ELF-1 (cell line): ENCODE data around the gene OSBPL3.

Experiments
- DNase-seq: peaks from one replicate; pipeline ENCODE4 v3.0.0-alpha.2; 2016; ENCODE audit warnings: low read depth, low spot score

Gene OSBPL3

DNA sequence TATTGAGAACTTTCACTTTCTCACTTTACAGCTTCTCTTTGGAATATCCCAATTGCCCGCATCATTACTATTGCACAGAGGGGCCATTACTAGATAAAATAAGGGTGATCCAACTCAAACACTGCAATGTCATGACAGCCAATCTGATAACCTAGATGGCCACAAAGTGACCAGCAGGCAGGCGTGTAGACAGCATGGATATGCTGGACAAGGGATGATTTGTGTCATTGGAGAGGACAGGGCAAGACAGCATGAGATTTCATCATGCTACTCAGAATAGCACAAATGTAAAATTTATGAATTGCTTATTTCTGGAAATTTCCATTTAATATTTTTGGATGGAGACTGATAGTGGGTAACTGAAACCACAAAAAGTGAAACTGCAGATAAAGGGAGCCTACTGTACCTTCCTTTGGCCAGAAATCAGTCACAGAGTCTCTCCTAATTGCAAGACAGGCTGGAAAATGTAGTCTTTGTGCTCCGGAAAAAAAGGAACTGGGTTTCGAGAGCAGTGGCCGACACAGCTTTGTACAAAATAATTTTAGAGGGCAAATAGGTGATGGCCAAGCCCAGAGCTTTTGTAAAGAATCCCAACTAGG is 216.6 kb downstream of the OSBPL3 start:
- DNase-seq = no peak

DNA sequence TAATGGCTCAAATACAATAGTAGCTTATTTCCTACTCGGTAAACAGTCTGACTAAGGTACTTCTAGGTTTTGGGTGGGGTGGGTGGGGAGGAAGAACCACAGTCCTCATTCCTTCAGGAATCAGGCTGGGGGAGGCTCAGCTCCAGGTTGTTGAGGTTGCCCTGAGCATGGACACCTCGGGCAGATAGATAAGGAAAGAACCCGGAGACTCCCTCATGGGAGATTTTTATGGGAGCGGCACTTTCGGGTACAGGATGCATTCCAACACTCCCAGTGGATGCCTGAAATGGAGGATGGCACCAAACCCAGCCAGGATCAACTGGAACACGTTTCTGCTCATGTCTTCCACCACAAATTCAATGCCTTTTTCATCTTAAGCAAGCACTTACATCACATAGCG is 217.2 kb downstream of the OSBPL3 start:
- no peak for DNase-seq

DNA sequence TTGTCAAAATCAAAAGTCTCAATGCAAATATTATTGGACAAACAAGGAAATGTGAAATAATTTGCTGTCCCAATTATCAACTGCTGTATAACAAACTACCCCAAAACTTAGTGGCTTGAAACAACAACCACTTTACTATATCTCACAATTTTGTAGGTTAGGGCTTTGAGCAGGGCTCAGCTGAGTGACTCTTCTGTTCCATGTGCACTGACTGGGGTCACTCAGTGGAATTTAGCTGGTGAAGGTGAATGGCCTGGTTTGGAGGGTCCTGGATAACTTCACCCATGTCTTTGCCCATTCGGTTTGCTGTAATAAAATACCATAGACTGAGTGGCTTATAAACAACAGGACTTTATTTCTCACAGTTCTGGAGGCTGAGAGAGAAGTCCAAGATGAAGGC is 219.0 kb downstream of the OSBPL3 start:
- DNase-seq = no peak

DNA sequence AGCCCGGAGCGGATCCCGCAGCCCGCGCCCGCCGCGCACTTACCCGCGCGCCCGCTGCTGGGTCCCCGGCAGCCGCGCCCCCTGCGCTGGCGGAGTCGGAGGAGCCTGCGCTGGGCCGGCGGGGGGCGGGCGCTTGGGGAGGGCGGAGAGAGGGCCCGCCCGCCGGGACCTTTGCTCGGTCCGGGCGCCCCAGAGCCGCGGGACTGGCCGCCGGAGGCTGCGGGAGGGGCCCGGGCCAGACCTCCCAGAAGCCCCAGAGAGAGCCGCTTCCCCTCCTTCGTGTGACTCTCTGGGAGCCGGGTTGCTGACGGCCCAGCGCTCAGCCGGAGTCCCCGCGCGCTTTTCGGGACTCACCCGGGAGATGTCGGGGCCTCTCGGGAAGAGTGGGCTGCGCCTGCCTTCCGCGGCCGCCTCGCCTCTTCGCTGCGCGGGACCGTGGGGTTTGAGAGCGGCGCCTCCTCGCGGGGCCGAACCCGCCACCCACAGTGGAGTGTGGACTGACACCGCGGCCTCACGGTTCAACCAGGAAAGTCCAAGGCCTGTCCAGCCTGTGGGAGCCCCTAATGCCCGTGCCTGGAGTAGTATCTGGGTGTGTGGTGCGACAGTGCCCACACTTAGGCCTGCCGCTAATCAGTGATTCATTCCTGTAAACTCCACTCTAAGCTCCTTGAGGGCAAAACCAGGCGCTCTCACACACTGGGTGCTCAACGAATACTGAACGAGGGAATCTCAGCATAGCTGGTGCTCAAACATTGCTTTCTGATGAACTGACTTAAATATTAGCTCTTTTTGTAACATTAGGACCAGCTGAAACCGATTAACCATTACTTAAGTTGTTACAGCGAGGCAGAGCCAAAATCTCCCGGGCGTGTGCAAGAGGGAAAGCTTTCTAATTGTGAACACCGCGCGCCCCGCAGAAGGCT is 222.4 kb downstream of the OSBPL3 start, which contains the start of gene GSDME:
Gene GSDME, minus strand, starts transcription at position 112 of the 923 bp plus-strand sequence. CDS start 7,690 bp downstream, outside the sequence.
- DNase-seq = peak; percentile 63

DNA sequence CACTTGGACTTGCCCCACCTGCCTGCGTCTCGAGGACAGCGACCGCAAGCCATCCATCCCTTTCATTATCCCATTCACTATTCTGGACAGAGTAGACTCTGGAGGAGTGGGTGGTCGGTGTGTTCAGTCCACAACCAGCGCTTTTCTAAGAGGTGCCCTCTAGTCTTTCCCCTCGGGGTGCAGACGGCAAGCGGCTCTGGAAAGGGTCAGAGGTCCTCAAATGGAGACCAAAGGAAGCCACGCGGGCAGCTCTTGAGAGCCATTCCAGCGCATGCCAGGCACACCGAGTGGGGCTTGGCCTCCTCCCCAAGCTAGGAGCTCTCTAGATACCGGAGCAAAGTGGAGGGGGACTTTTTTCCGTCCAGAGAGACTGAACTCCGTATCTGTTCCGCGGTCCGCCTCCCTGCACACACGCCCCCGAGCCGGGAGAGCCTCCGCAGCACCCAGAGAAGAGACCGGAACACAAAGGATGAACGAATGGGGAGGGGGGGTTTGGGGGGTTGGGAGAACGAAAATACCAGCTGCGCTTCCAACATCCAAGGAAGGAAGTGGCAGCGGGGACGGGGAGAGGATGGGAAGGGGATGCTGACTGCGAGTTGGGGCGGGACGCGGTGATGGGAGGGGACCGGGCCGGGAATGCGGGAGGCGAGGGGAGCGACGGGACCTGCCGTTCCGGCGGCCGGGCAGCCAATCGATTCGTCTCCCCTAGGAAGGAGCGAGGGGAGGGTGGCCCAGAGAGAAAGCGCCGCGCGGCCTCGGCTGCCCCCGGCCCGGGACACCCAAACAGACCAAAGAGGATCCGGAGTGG is 223.2 kb downstream of the OSBPL3 start:
- peak; percentile 59 for DNase-seq

DNA sequence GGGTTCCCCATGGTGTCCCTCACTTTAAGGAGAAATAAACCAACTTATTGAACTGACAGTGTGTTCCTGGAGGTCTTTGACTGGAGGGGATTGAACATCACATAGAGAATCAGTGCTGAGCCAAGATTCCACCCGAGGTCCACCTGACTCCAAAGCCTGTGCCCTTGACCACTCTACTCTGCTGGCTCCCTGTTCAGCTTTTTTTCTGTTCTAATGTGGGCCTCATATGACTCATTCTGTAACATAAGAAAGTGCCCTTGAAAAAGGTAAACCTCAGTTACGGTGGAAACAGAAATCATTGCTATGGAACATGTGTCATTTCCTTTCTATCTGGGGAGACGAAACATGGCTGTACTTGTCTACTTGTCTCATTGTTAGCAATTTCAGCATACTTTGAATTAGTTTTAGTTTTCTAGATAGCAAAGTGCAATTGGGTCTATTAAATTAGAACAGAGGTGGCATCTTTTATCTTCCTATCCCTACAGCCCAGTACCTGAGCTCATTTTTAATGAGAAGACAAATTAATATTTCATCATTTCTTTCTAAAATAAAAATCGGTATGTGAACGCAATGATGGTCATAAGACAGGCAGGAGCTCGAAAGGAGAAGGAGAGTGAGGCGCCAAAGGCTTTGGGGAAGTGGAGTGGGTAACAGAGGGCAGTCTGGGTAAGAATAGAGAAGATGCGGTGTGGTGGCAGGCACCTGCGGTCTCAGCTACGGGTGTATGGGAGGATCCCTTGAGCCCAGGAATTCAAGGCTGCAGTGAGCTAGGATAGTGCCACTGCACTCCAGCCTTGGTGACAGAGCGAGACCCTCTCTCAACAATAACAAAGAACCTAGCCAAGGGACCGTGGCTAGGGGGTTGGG is 224.2 kb downstream of the OSBPL3 start:
- no peak for DNase-seq

DNA sequence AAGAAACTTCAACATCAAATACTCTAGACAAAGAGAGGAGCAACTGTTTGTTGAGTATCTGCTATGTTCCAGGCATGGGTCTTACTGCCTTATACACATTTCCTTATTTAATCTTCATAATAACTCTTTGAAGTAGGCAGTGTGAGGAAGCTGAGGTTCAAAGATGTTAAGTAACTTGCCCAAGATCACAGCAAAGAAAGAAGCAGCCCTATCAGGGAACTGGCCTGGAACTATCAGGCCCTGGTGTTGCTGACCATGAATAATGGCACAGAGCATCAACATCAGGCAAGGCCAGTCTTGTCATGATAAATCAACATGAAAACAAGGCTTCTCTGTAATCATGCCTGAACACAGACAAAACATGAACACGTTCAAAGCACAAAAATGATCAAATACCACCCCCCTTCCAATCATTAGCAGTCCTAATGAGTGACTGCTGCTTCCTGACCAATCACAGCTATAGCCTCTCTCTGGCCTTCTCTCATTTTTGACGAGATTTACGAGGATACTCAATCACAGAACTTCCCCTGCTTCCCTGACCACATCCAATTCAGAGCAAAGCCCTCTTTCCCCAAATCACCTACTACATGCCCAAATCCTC is 225.0 kb downstream of the OSBPL3 start:
- no peak for DNase-seq

DNA sequence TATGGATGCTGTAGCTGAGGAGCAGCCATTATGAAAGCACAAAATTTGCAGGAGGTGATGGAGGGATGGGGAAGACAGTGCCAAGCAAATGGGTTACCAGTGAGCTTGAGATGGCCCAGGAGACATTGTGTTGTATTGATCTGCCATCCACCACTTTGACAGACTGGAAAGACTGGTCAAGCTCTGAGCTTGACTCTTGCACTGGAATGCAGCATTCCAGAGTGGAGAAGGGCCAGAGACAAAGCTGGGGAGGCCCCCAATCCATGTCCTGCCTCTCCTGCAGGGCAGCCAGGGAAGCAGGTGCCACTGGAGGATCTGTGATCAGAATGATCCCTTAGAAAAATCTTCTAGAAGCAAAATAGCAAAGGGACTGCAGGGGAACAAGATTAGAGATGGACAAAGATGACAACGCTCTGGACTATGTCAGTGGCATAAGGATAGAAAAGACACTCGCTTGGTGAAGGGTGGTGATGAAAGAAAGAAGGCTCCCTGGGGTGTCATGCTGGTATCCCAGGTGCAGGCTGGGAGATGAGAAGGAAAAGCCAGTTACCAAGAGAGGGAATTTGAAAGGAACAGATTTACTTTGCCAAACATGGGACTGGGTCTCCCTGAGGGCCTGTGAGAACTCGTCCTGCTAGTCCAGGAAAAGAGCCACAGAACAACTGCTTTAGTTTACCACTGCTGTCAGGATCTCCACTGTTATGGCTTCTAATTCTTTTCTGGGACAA is 227.7 kb downstream of the OSBPL3 start:
- peak; percentile 64 for DNase-seq

DNA sequence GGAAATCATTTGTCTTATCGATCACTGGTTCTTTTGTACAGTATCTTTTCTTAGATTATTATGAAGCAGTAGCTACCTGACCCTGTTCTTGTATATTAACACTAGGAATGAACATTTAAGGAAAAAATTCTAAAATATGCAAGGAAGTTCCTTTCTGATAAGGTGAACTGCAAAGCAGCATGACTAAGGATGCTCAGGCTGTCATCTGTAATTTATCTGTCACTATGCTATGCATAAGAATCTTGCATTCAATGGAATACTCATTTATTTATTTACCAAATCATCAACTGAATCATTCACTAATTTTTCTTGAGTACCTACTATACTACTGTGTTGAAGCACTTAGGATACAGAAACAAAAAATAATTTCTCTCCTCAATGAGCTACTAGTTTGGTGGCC is 228.5 kb downstream of the OSBPL3 start:
- no peak for DNase-seq

DNA sequence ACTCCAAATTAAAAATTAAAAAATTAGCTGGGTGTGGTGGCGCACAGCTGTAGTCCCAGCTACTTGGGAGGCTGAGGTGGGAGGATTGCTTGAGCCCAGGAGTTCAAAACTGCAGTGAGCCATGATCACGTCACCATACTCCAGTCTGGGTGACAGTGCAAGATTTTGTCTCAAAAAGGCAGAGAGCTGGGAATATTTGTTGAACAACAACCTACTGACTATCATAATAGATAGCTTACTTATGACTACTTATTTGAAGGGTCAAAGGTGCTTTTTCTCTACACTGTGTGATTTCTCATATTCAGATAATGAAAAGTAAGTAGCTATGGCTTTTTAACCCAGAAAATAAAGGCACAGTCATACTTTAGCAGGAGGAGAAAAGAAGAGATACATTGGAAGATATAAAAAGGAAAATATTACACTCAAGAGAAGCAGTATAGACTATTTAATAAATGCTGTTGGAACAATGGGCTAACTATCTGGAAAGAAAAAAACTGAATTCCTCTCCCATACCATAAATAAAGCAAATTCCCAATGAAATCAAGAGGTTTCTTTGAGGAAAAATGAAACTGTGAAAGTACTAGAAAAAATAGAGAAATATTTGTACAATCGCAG is 229.4 kb downstream of the OSBPL3 start:
- DNase-seq = no peak

DNA sequence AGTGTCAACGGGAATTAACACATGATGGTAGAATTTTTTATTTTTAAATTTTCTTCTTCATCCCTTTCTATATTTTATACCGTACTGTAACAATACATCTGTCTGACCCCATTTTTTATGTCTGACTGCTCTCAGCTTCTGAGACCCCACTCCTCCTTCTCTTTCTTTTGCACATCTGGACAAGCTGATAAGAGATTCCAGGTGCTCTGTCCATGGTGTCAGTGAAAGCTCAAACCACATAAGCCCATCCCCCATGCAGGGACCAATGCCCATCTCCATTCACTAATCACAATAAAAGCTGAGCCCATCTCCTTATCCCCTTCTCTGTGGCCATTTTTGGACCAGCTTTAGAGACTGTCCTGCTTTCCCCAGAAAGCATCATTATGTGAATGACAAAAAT is 231.5 kb downstream of the OSBPL3 start:
- DNase-seq = no peak
